Stimulated activated naive CD8-positive, alpha-beta T cell treated with anti-CD3 and anti-CD28 coated beads, Interleukin-15, amount 100 ng/mL, for 72 hours (primary cell): ENCODE data around the gene FAM193A.
A peak's percentile ranks its signal among the peaks of the same experiment; 100 is the strongest.
"Not testable (repeated sequence)": the region's sequence is repeated elsewhere in the genome, so short reads cannot be mapped to it uniquely, and the experiment has no call there.

Experiments
- ATAC-seq: fragments of 150-1000 bp; cut with Tn5 transposase; 2 replicates; pipeline ENCODE4 v1.10.0; 2021; ENCODE audit warnings: mild to moderate bottlenecking, moderate library complexity
- DNase-seq, 2 donors: peaks; one replicate each; pipeline ENCODE4 v3.0.0; 2021 to 2022
- H3K27ac Mint-ChIP-seq, 2 donors: one replicate each; pipeline ENCODE4 v1.8.0; 2022; ENCODE audit warnings: mild to moderate bottlenecking in 2 of 2, mixed read lengths in 2 of 2, moderate library complexity in 2 of 2
- H3K27me3 Mint-ChIP-seq: one replicate; pipeline ENCODE4 v1.8.0; 2022; ENCODE audit warnings: mixed read lengths
- H3K4me1 Mint-ChIP-seq: one replicate; pipeline ENCODE4 v1.8.0; 2022; ENCODE audit warnings: mild to moderate bottlenecking, mixed read lengths
- H3K4me3 Mint-ChIP-seq, 2 donors: one replicate each; pipeline ENCODE4 v1.8.0; 2022; ENCODE audit warnings: mild to moderate bottlenecking in 2 of 2, mixed read lengths in 2 of 2, moderate library complexity in 1 of 2
- H3K9me3 Mint-ChIP-seq, 2 donors: one replicate each; pipeline ENCODE4 v1.8.0; 2022; ENCODE audit warnings: mixed read lengths in 2 of 2

FAM193A gene

GRCh38 chr4:2606960-2607506, 70.6 kb downstream of the FAM193A start:
- Mint-ChIP-seq H3K4me3 (no peak overlapping the region), H3K9me3 (no peaks in the 10 kb centered on the region), H3K4me1 (peaks cover 20% of the 10 kb centered on the region), H3K27me3 (no peaks in the 10 kb centered on the region), H3K27ac (no peak overlapping the region)
- ATAC-seq = no peak
- no peak for DNase-seq

- ATAC-seq (no peak), DNase-seq (no peak)
- Mint-ChIP-seq H3K4me1 (peaks cover 20% of the 10 kb centered on the region), H3K4me3 (no peak overlapping the region), H3K9me3 (no peaks in the 10 kb centered on the region), H3K27ac (no peak overlapping the region), H3K27me3 (no peaks in the 10 kb centered on the region)
Observed at GRCh38 chr4:2607822-2608221, 71.4 kb downstream of the FAM193A start.

- Mint-ChIP-seq H3K4me3 (no peak overlapping the region), H3K4me1 (peaks cover 20% of the 10 kb centered on the region), H3K27ac (no peak overlapping the region), H3K27me3 (no peaks in the 10 kb centered on the region), H3K9me3 (no peaks in the 10 kb centered on the region)
- ATAC-seq (no peak), DNase-seq (no peak)
Observed at GRCh38 chr4:2608291-2608690, 71.8 kb downstream of the FAM193A start.

GRCh38 chr4:2615821-2616220, 79.4 kb downstream of the FAM193A start:
- Mint-ChIP-seq H3K27ac (no peak overlapping the region), H3K4me3 (no peak overlapping the region), H3K4me1 (peaks cover 30% of the 10 kb centered on the region), H3K9me3 (no peaks in the 10 kb centered on the region), H3K27me3 (no peaks in the 10 kb centered on the region)
- ATAC-seq (no peak), DNase-seq (no peak)

DNA sequence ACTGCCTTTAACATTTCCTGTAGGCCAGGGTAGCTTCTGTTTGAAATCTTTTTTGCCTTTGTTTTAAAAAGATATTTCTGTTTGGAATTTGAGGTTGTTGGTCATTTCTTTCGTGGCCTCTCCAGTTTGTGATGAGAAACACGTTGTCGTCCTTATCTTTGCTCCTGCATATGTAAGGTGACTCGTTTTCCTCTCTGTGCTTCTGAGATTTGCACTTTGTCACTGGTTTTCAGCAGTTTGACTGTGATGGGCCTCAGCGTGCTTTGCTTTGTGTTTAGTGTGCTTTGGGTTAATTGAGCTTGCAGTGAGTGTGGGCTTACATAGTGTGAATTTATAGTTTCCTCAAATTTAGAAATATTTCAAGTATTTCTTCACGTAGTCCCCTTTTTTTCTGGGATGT, 81.5 kb downstream of the FAM193A start:
- no peak overlapping the region for H3K27ac Mint-ChIP-seq
- H3K27me3 Mint-ChIP-seq = no peaks in the 10 kb centered on the region
- no peaks in the 10 kb centered on the region for H3K9me3 Mint-ChIP-seq
- ATAC-seq (no peak), DNase-seq (no peak)
- no peak overlapping the region for H3K4me3 Mint-ChIP-seq
- H3K4me1 Mint-ChIP-seq = peaks cover 44% of the 10 kb centered on the region

DNA sequence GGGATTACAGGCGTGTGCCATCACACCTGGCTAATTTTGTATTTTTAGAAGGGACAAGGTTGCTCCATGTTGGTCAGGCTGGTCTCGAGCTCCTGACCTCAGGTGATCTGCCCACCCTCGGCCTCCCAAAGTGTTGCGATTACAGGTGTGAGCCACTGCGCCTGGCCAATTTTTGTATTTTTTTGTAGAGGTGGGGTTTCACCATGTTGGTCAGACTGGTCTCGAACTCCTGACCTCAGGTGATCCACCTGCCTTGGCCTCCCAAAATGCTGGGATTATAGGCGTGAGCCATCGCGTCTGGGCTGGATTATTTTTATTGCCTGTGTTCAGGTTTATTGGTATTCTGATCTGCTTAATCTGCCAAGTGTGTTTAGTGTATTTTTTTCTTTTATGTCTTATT, 82.3 kb downstream of the FAM193A start:
- ATAC-seq, H3K9me3 Mint-ChIP-seq, H3K4me3 Mint-ChIP-seq, DNase-seq, H3K27ac Mint-ChIP-seq, H3K27me3 Mint-ChIP-seq: not testable (repeated sequence)
- peaks cover 49% of the 10 kb centered on the region for H3K4me1 Mint-ChIP-seq

DNA sequence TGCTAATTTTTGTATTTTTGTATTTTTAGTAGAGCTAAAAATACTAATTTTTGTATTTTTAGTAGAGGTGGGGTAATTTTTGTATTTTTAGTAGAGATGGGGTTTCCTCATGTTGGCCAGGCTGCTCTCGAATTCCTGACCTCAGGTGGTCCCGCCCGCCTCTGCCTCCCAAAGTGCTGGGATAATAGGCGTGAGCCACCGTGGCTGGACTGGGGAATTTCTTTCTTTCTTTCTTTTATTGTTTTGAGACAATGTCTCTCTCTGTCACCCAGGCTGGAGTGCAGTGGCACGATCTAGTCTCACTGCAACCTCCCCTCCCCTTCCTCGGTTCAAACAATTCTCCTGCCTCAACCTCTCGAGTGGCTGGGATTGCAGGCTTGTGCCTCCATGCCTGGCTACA, 83.0 kb downstream of the FAM193A start:
- ATAC-seq (no peak), DNase-seq (no peak)
- Mint-ChIP-seq H3K4me3 (no peak overlapping the region), H3K27me3 (no peaks in the 10 kb centered on the region), H3K4me1 (peaks cover 54% of the 10 kb centered on the region), H3K9me3 (no peaks in the 10 kb centered on the region), H3K27ac (peak overlapping the region in 1 of 2 donors; percentile 7)

DNA sequence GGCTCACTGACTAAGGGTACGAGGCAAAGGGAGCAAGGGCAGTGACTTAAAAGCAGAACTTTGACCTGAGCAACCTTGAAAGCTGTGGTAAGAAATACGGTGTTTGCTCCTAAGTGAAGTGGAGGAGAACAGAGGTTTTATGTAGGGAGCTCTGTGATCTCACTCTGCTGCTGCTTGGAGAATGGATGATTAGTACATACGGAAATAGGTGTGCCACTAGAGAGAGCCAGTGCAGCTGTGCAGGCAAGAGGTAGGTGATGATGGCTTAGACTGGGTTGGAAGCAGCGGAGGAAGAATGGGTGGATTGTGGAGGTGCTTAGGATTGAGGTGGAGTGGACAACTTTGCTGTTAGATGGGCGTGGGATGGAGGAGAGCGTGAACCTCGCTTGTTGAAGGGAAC, 85.0 kb downstream of the FAM193A start:
- Mint-ChIP-seq H3K27ac (peak overlapping the region in 1 of 2 donors; percentile 28), H3K4me3 (no peak overlapping the region), H3K9me3 (no peaks in the 10 kb centered on the region), H3K27me3 (no peaks in the 10 kb centered on the region), H3K4me1 (peaks cover 47% of the 10 kb centered on the region)
- DNase-seq (no peak), ATAC-seq (no peak)

GRCh38 chr4:2623442-2623841, 87.0 kb downstream of the FAM193A start:
- Mint-ChIP-seq H3K4me3 (no peak overlapping the region), H3K27ac (peak overlapping the region in 1 of 2 donors; percentile 94), H3K27me3 (no peaks in the 10 kb centered on the region), H3K4me1 (peaks cover 41% of the 10 kb centered on the region), H3K9me3 (no peaks in the 10 kb centered on the region)
- no peak for DNase-seq
- no peak for ATAC-seq

GRCh38 chr4:2624782-2625530, 88.5 kb downstream of the FAM193A start:
- Mint-ChIP-seq H3K27me3 (no peaks in the 10 kb centered on the region), H3K4me1 (peaks cover 32% of the 10 kb centered on the region), H3K9me3 (no peaks in the 10 kb centered on the region), H3K27ac (peak overlapping the region; percentile 28 to 74), H3K4me3 (no peak overlapping the region)
- DNase-seq = no peak
- ATAC-seq = no peak

DNA sequence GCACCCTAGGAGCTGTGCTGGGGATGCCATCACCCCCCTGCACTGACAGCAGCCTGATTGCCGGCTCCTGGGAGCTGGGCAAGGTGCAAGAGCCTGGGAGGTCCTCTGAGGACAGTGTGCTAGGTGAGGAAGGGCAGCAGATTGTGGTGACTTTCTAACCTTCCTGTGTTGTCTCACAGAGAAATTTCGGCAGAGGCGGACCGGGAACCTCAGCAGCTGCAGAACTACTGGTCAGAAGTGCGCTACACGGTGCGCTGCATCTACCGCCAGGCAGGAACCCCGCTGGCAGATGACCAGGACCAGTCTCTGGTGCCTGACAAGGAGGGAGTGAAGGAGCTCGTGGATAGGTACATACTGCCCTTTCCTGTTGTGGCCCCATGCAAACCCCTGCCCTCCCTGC, 89.8 kb downstream of the FAM193A start:
- ATAC-seq (no peak), DNase-seq (no peak)
- Mint-ChIP-seq H3K27me3 (no peaks in the 10 kb centered on the region), H3K4me3 (no peak overlapping the region), H3K9me3 (no peaks in the 10 kb centered on the region), H3K27ac (peak overlapping the region in 1 of 2 donors; percentile 81), H3K4me1 (peaks cover 20% of the 10 kb centered on the region)

DNA sequence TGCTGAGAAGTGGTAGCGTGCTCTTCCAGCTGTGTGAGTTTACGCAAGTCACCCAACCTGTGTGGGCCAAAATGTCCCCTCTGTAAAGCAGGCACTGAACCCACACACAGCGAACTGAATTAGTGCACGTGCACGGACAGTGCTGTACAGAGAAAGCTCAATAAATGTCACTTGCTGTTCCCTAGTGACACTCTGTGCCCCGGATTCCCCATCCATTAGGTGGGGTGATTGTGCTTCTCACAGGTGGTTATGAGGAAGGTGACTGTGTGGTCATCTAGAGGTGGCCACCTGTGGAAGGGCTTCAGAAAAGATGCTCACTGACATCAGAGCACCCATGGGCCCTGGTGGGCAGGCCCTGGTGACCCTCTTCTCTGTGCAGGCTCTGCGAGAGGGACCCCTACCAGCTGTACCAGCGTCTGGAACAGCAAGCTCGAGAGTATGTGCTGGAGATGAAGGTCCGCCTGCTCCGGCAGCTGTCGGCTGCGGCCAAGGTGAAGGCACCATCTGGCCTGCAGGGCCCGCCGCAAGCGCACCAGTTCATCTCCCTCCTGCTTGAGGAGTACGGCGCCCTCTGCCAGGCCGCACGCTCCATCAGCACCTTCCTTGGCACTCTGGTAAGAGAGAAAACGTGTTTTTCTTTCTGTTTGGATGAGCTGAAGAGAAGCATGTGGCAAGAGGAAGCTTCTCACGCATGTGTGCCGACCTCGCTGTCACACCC, 94.3 kb downstream of the FAM193A start:
- DNase-seq (no peak), ATAC-seq (no peak)
- no peak overlapping the region for H3K4me3 Mint-ChIP-seq
- H3K27ac Mint-ChIP-seq = no peak overlapping the region
- no peaks in the 10 kb centered on the region for H3K4me1 Mint-ChIP-seq
- H3K9me3 Mint-ChIP-seq = no peaks in the 10 kb centered on the region
- no peaks in the 10 kb centered on the region for H3K27me3 Mint-ChIP-seq

DNA sequence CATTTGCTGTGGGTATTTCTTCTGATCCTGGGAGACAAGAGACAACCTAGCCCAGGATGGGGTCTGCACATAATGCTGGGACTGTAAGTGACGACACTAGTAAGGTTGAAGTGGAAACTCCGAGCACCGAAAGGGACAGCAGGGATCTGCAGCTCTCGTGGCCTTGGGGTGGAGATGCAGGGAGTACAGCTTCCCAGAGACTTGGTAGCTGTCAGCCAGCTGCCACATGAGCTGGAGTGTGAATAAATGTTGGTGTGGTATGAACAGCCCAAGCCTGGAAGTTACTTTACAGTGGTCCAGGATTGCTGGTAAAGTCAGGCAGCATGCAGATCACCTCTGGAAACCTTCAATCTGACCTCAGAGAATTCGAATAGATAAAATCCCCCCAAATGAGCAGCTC, 97.6 kb downstream of the FAM193A start:
- DNase-seq (no peak), ATAC-seq (no peak)
- peak overlapping the region in 1 of 2 donors; percentile 1 for H3K27ac Mint-ChIP-seq
- H3K27me3 Mint-ChIP-seq = no peaks in the 10 kb centered on the region
- no peak overlapping the region for H3K4me3 Mint-ChIP-seq
- no peaks in the 10 kb centered on the region for H3K9me3 Mint-ChIP-seq
- H3K4me1 Mint-ChIP-seq = no peaks in the 10 kb centered on the region

DNA sequence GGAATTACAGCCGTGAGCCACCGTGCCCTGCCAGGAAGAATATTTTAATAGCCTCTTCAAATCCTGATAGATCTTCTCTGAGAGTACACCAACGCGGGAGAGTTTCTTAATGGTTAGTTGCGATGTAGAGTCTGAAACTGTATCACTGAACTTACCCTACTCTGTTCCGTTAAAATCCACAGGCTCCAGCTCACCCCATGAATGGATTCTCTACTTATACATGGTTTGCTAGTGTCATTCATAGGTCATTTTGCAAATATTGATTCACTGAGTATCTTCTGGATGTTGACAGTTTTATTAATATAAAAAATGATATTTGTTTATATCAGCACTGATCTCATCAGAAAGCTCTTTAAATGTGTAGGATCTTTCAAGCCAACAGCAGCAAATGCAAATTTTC, 99.9 kb downstream of the FAM193A start:
- ATAC-seq (no peak), DNase-seq (no peak)
- Mint-ChIP-seq H3K4me3 (no peak overlapping the region), H3K4me1 (no peaks in the 10 kb centered on the region), H3K9me3 (no peaks in the 10 kb centered on the region), H3K27ac (no peak overlapping the region), H3K27me3 (no peaks in the 10 kb centered on the region)

- H3K4me1 Mint-ChIP-seq, H3K4me3 Mint-ChIP-seq, ATAC-seq, DNase-seq, H3K27me3 Mint-ChIP-seq, H3K9me3 Mint-ChIP-seq, H3K27ac Mint-ChIP-seq: not testable (repeated sequence)
Observed at GRCh38 chr4:2636994-2637393, 100.5 kb downstream of the FAM193A start.

GRCh38 chr4:2637956-2638552, 101.6 kb downstream of the FAM193A start:
- Mint-ChIP-seq H3K27me3 (no peaks in the 10 kb centered on the region), H3K9me3 (no peaks in the 10 kb centered on the region), H3K4me3 (no peak overlapping the region), H3K4me1 (no peaks in the 10 kb centered on the region), H3K27ac (no peak overlapping the region)
- ATAC-seq (no peak), DNase-seq (no peak)
